Vagina (tissue), 2 donors: ENCODE results near the gene INTS13.

ENCODE experiments used
- CTCF ChIP-seq, 3 experiments: fragments of 450-650 bp in 2 of 3; fragments of 200-600 bp in 1 of 3; sonication (generic) in 1 of 3; IDR thresholded peaks; one replicate each; pipeline ENCODE4 v1.5.1; 2017 to 2019; ENCODE audit warnings: antibody characterized with exemption in 3 of 3, mild to moderate bottlenecking in 2 of 3, moderate library complexity in 2 of 3
- POLR2AphosphoS5 ChIP-seq, 2 donors: sonication (generic); formaldehyde crosslinking; IDR thresholded peaks; one replicate each; pipeline ENCODE4 v1.9.0; 2017; ENCODE audit warnings: antibody characterized with exemption in 2 of 2, mild to moderate bottlenecking in 2 of 2, low read depth in 1 of 2; ENCODE audit not compliant: insufficient read depth in 1 of 2

- no peak for TF ChIP-seq CTCF (IDR thresholded peaks at IDR 0.05)
- no peak for TF ChIP-seq POLR2AphosphoS5 (IDR thresholded peaks at IDR 0.05; ENCODE audit: insufficient read depth in 1 of 2, low read depth in 1 of 2)
These were observed 16.2 kb upstream of the INTS13 start for GRCh38 chr12:26954027-26954426.
